Aorta (tissue), 5 donors: ENCODE results near the gene IRX3. TPM values are rescaled to one million over a fixed set of nuclear protein-coding genes. Genes with fewer than 3 reads are reported as not detected.

Source experiments
- ATAC-seq: fragments of 200-7000 bp; cut with Tn5 transposase; one replicate; pipeline ENCODE4 v1.9.1; 2022; ENCODE audit warnings: moderate library complexity; ENCODE audit not compliant: low FRiP score
- DNase-seq, 2 donors: peaks; one replicate each; pipeline ENCODE4 v3.0.0-alpha.2; 2020
- H3K27ac ChIP-seq, 2 donors: one replicate each; pipeline ENCODE4 v1.5.1; 2013; ENCODE audit warnings: low read length in 2 of 2, mild to moderate bottlenecking in 2 of 2, moderate library complexity in 2 of 2, control low read depth in 1 of 2, inconsistent platforms in 1 of 2, low read depth in 1 of 2
- H3K27me3 ChIP-seq, 2 donors: one replicate each; pipeline ENCODE4 v1.6.1; 2013; ENCODE audit warnings: control low read depth in 1 of 2, low read length in 1 of 2, mild to moderate bottlenecking in 1 of 2, moderate library complexity in 1 of 2; ENCODE audit not compliant: insufficient read depth in 2 of 2, control insufficient read depth in 1 of 2
- H3K36me3 ChIP-seq, 2 donors: one replicate each; pipeline ENCODE4 v1.6.1; 2013; ENCODE audit warnings: control low read depth in 1 of 2, low read length in 1 of 2, mild to moderate bottlenecking in 1 of 2; ENCODE audit not compliant: insufficient read depth in 2 of 2, control insufficient read depth in 1 of 2
- H3K4me1 ChIP-seq, 2 donors: one replicate each; pipeline ENCODE4 v1.6.1; 2013; ENCODE audit warnings: low read length in 2 of 2, control low read depth in 1 of 2, mild to moderate bottlenecking in 1 of 2, moderate library complexity in 1 of 2; ENCODE audit not compliant: insufficient read depth in 2 of 2, control insufficient read depth in 1 of 2
- H3K4me3 ChIP-seq, 2 donors: one replicate each; pipeline ENCODE4 v1.5.1; 2013; ENCODE audit warnings: low read length in 2 of 2, control low read depth in 1 of 2, mild to moderate bottlenecking in 1 of 2
- H3K9me3 ChIP-seq: one replicate; pipeline ENCODE4 v1.6.1; 2013; ENCODE audit warnings: mild to moderate bottlenecking, low read length; ENCODE audit not compliant: control insufficient read depth
- WGBS, 2 donors: extraction: QIAGEN DNeasy Blood & Tissue Kit; methylation state at CpG; one replicate each; pipeline ENCODE4 v1.1.7; 2013; 5-methylcytosine and 5-hydroxymethylcytosine counted together
- intact Hi-C, 2 donors: fragments of 100-400 bp; cut with DNase I; formaldehyde crosslinking; loops; one replicate each; pipeline versions ENCODE4 v1.14.2 to v1.15.0; 2022
- polyA plus RNA-seq, 2 donors: library from polyadenylated mRNA; stranded (reverse); fragments of 200-250 nt; gene quantifications; one replicate each; pipeline ENCODE4 v1.2.3, GENCODE V29; 2013
- total RNA-seq, 2 donors: library from RNA; stranded (reverse); fragmentation: NEBNext Ultra II Directional; extraction: Animal tissue kit (Norgen Biotek cat#: 25700); gene quantifications; one replicate each; pipeline ENCODE4 v1.2.1, GENCODE V29; 2021
- donor health status: healthy with polysubstance abuse.
- donor health status: Bipolar disorder and iron deficiency.
- donor health status: DM: no; HTN: no; CAD: no.
- donor health status: DM: no; HTN: no; CAD: no.
- donor health status: DM: yes; HTN: yes; CAD: no.

Gene IRX3
- total and polyA plus RNA-seq, 4 donors, result 0.38 to 6.7 (median 0.95) TPM

DNA sequence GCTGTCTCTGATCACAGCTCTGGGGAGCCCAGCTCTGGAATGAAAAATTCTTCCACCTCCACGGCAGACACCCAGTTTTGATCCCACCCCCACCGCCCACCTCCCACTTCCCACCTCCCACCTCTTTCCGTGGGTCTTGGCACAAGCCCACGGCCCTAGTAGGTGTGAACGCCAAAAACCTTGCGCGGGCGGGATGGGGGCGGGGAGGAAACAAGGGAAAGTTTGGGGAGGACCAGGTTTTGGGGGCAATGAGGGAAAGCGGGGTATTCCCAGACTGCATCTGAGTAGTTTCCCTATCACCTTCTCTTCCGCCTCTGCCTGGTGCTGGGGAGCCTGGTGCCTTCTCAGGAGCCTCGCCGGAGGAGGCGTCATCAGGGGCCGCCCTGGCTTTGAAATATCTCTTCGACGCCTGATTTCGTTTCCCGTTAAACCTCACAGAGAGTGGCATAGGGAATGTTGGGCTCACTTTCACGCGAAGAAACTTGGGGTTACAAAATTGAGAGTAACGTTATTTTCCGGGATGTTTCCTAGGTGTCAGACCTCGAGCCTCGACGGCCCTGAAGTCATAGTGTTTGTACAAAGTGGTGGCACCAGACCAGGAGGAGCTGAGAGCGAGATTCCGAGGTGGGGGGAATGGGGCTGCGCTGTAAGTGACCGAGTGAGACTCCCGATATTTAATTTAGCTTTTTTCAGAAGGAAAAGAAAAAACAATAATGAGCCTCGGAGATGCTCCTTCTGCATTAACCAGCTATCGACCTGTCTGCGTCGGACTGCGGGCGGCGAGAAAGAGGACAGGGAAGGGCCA, 1.6 kb upstream of the IRX3 start:
- WGBS, 2 donors, result 33 to 38% methylated on average over 38 of the region's 38 CpGs

DNA sequence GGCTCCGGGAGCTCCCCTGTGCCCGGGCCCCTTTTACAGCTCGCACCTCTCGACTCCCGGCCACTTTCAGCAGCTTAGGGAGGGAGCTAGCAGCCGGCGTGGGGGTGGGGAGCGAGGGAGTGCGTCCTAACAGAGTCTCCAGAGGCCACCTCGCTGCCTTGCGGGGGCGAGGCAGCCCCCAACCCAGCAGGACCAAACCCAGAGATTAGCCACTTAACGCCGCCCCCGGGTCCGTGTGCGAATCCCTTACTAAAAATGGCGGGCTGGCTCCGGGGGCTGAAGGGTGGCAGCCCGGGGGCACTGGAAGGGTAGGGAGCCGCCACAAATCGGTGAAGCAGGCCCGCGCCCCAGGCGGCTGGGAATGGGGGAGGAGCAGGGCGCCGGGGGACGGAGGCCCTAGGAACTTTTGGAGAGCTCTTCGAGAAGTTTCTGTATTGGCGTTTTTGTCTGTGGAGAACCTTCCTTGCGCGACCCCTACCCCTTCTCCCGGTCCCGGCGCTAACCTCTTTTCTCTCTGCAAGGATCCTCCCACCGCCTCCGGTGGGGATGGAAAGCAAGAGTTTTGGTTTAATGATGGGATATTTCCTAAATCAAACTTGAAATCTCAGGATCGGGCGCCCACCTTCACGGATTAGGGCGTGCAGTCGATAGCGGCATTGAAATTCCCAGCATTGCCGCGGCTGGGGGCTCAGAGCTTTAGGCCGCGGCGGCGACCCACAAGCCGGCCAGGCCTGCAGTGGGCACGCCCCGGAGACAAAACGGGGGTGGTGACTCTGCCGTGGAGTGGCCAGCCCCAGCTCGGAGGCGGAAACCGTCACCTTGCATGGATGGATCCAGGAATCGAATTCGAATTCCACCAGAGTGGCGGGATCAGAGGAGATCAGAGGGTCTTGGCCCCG, 793 bp upstream of the IRX3 start:
- no peaks in the 10 kb centered on the region for H3K4me1 ChIP-seq
- H3K27me3 ChIP-seq, result no peaks in the 10 kb centered on the region
- intact Hi-C loops, result loop anchor here (5.0 to 10.0 kb wide), 4 partner anchors 347 to 645 kb away; partner anchors contain the start of gene IRX5 (in 1 of the 2)
- no peaks in the 10 kb centered on the region for H3K9me3 ChIP-seq
- WGBS, 2 donors, result 3 to 4% methylated on average over 58 to 61 of the region's 61 CpGs
- no peak overlapping the region for H3K27ac ChIP-seq
- DNase-seq, result peak in 1 of 2 donors; percentile 48
- no peak for ATAC-seq
- H3K4me3 ChIP-seq, result peak overlapping the region; percentile 42 to 50
- H3K36me3 ChIP-seq, result no peaks in the 10 kb centered on the region

More for the DNA sequence above, 1.6 kb upstream of the IRX3 start:
- no peaks in the 10 kb centered on the region for H3K9me3 ChIP-seq
- H3K27me3 ChIP-seq, result no peaks in the 10 kb centered on the region
- DNase-seq, result no peak
- no peaks in the 10 kb centered on the region for H3K4me1 ChIP-seq
- ATAC-seq, result no peak
- no peaks in the 10 kb centered on the region for H3K36me3 ChIP-seq
- H3K4me3 ChIP-seq, result no peak overlapping the region
- no peak overlapping the region for H3K27ac ChIP-seq
- intact Hi-C loops, result loop anchor here (5.0 to 10.0 kb wide), 4 partner anchors 347 to 644 kb away; partner anchors contain the start of gene IRX5 (in 1 of the 2)

DNA sequence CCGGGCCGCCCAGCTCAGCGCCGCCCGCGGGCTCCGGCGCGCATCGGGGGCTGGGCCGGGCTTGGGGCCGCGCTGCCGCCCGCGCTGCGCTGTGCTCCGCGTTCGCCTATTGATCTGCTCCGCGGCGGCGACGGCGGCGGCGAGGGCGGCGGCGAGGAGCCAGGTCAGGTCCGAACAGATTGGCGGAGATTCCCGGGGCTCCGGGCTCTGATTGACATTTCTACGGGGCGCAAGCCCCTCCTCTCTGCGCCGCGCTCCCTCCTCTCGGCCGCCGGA, 559 bp downstream of the IRX3 start:
- no peaks in the 10 kb centered on the region for H3K9me3 ChIP-seq
- intact Hi-C loops, result loop anchor here (5.0 to 10.0 kb wide), 4 partner anchors 349 to 646 kb away; partner anchors contain the start of gene IRX5 (in 1 of the 2)

DNA sequence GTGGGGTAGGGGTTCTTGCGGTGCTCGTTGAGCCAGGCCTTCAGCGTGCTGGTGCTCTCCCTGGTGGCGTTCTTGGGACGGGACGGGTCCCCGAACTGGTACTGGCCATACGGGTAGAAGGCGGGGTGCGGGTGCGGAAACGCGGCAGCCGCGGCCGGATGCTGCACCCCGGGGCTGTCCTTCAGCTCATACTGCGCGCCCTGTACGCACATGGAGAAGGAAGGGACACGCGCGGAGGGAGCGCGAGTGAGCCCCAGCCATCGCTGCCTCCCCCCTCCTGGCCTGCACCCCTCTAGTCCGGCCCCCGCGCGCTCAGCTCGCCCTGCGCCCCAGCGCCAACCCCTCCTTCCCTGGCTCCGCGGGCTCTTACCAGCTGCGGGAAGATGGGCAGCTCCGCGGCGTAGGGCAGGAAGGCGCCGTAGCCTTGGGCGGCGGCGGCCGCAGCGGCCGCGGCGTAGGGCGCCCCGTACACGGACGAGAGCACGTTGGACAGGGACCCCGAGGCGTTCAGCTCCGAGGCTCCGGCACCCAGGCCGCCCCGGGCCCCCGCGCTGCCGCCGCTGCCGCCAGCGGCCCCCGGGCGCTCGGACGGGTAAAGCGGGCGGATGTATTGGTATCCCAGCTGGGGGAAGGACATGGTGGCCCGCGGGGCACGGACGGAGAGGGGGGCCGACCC, 1.0 kb downstream of the IRX3 start:
- no peaks in the 10 kb centered on the region for H3K4me1 ChIP-seq
- H3K9me3 ChIP-seq, result no peaks in the 10 kb centered on the region
- no peak overlapping the region for H3K27ac ChIP-seq
- intact Hi-C loops, result loop anchor here (5.0 to 10.0 kb wide), 4 partner anchors 349 to 647 kb away; partner anchors contain the start of gene IRX5 (in 1 of the 2)
- H3K4me3 ChIP-seq, result peak overlapping the region; percentile 37 to 42
- no peak for ATAC-seq
- 1% methylated on average over 47 to 77 of the region's 77 CpGs for WGBS, 2 donors
- no peaks in the 10 kb centered on the region for H3K27me3 ChIP-seq
- H3K36me3 ChIP-seq, result no peaks in the 10 kb centered on the region
- DNase-seq, result no peak

More for the DNA sequence above, 559 bp downstream of the IRX3 start:
- H3K36me3 ChIP-seq, result no peaks in the 10 kb centered on the region
- 0% methylated on average over 16 to 43 of the region's 43 CpGs for WGBS, 2 donors
- peak overlapping the region; percentile 37 to 42 for H3K4me3 ChIP-seq
- H3K27me3 ChIP-seq, result no peaks in the 10 kb centered on the region
- no peaks in the 10 kb centered on the region for H3K4me1 ChIP-seq
- H3K27ac ChIP-seq, result no peak overlapping the region
- no peak for ATAC-seq
- no peak for DNase-seq

DNA sequence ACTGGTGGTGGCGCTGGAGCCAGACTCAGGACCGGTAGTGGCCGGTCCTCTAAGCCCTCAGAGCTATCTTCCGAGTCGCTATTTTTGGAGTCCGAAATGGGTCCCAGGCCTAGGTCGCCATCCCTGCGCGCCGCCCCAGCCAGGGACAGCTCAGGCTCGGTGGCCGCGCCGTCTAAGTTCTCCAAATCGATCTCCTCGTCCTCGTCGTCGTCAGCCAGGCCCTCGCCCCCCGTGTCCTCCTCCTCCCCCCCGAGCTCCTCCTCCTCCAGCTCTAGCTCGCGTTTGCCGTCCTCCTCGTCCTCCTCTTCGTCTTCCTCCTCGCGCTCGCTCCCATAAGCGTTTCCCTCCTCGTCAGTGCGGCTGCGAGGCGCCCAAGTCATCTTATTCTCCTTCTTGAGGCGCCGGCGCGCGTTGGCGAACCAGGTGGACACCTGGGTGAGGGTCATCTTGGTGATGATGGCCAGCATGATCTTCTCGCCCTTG, 1.6 kb downstream of the IRX3 start:
- no peak overlapping the region for H3K27ac ChIP-seq
- no peak overlapping the region for H3K4me3 ChIP-seq
- no peaks in the 10 kb centered on the region for H3K4me1 ChIP-seq
- H3K27me3 ChIP-seq, result no peaks in the 10 kb centered on the region
- ATAC-seq (no peak), DNase-seq (no peak)
- intact Hi-C loops, result loop anchor here (5.0 to 10.0 kb wide), 5 partner anchors 350 to 972 kb away; partner anchors contain the start of gene IRX5 (in 1 of the 2)
- no peaks in the 10 kb centered on the region for H3K36me3 ChIP-seq
- 8% methylated on average over 37 to 42 of the region's 42 CpGs for WGBS, 2 donors
- H3K9me3 ChIP-seq, result no peaks in the 10 kb centered on the region

DNA sequence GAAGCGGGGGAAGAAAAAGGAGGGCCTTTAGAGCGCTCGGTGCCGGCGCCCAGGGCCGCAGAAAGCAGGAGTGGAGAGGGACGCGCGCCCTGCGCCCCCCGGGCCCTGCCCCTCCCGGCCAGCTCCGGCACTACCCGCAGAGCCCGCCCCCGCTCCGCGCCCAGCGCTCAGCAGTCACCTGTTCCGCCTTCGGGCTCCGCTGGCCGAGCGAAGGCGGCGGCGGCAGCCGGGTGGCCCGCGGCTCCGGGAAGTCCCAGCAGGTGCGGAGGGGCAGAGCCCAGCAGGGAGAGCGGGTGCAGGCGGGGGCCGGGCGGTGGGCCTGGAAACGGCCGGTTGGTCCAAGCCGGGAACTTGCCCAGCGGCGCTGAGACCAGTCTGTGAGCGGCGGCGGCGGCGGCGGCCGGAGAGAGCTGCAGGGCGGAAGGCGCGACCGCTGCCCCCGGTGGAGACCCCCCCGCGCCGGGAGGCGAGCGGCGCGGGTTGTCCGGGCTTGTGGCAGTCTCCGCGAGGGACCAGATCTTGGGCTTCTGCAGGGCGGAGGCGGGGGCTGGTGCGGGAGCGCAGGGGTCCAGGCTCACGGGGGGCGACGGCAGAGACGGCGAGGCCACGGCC, 2.2 kb downstream of the IRX3 start:
- intact Hi-C loops, result loop anchor here (5.0 to 10.0 kb wide), 3 partner anchors 350 to 973 kb away; no protein-coding TSS in a partner anchor
- Histone ChIP-seq H3K27me3 (no peaks in the 10 kb centered on the region), H3K36me3 (no peaks in the 10 kb centered on the region), H3K4me1 (no peaks in the 10 kb centered on the region), H3K27ac (no peak overlapping the region), H3K9me3 (no peaks in the 10 kb centered on the region), H3K4me3 (peak overlapping the region in 1 of 2 donors; percentile 12)
- 9 to 12% methylated on average over 50 to 73 of the region's 73 CpGs for WGBS, 2 donors
- ATAC-seq (no peak), DNase-seq (no peak)

DNA sequence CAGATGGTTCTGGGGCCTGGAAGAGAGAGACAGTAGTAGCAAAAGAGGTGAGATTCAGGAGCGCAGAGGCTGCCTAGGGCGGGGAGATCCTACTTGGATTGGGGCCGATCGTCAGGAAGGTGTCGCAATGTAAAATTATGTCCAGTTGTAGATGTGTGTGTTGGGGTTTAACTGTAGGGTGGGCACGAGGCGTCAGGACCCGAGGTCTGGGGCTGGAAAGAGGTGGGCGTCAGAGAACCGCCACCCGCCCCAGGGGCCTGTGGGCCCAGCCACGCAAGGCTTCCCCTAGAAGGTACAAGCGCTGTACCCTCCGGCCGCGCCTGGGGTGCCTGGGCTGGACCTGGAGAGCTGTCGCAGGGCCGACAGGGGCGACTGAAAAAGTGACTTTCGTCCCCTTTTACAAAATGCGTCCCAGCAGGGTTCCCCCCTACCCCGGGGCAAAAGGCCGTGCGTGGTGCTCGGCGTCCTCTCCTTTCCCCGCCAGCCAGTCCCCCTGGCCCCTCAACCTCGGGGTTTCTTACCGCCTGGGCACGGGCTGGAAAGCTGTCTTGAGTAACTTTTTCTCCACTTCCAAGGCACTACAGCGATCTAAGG, 2.8 kb downstream of the IRX3 start:
- Histone ChIP-seq H3K9me3 (no peaks in the 10 kb centered on the region), H3K4me3 (no peak overlapping the region), H3K36me3 (no peaks in the 10 kb centered on the region), H3K4me1 (no peaks in the 10 kb centered on the region), H3K27ac (no peak overlapping the region), H3K27me3 (no peaks in the 10 kb centered on the region)
- WGBS, 2 donors, result 52 to 66% methylated on average over 23 to 31 of the region's 31 CpGs
- intact Hi-C loops, result loop anchor here (5.0 to 10.0 kb wide), 3 partner anchors 351 to 973 kb away; no protein-coding TSS in a partner anchor
- ATAC-seq (no peak), DNase-seq (no peak)
